Urothelium cell line (cell line): Measurements from ENCODE around the gene INPP4A.

Source experiments
- DNase-seq: peaks from one replicate; pipeline ENCODE4 v3.0.0; 2011; ENCODE audit warnings: low spot score, mixed read lengths
- FAIRE-seq: peaks from 2 replicates; lab custom pipeline; 2011; peaks lifted over from hg19 to GRCh38; lab: Jason Lieb, UNC

The INPP4A gene

GRCh38 chr2:98473995-98474780 is 29.5 kb downstream of the INPP4A start:
- DNase-seq (no peak), FAIRE-seq (no peak)

DNA sequence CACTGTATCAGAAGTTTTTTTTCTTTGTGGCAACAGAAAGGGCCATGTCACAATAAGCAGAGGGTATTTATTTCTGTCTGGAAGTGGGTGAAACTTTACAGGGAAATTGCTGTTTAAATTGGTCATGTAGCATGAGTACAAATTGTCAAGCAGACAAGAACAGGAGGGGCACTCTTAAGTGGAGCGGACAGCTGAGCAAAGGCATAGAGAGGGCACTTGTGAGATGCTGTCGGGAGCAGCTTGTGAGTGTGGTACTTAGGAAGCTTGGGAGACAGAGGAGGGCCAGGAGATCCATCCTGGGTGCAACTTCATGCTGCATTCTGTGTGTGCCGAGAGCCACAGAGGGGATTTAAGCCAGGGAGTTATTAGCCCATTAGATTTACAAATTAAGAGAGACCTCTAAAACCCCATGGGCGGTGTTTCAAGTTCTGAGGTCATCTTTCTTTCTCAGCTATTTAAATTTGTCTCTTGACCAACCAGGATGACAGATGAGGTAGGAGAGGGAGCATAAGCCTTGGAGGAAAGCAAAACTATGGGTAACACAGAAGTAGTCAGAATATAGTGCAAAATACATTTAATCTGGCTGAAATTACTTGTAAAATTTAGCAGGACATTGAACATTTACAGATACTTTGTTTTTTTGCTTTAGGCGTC is 30.4 kb downstream of the INPP4A start:
- DNase-seq (no peak), FAIRE-seq (no peak)

- FAIRE-seq: no peak
- no peak for DNase-seq
These were observed 31.7 kb downstream of the INPP4A start for GRCh38 chr2:98476192-98476868.

- no peak for DNase-seq
- FAIRE-seq: no peak
These were observed 32.4 kb downstream of the INPP4A start for GRCh38 chr2:98477036-98477435.

- FAIRE-seq (no peak), DNase-seq (no peak)
These were observed 32.8 kb downstream of the INPP4A start for GRCh38 chr2:98477506-98477905.

GRCh38 chr2:98478088-98478551 is 33.5 kb downstream of the INPP4A start:
- FAIRE-seq (no peak), DNase-seq (no peak)

GRCh38 chr2:98478907-98479306 is 34.2 kb downstream of the INPP4A start:
- DNase-seq (no peak), FAIRE-seq (no peak)

- no peak for FAIRE-seq
- DNase-seq: no peak
These were observed 34.7 kb downstream of the INPP4A start for GRCh38 chr2:98479371-98479770.

GRCh38 chr2:98479959-98480524 is 35.4 kb downstream of the INPP4A start:
- DNase-seq: peak; percentile 53
- no peak for FAIRE-seq

- DNase-seq: no peak
- FAIRE-seq: no peak
These were observed 35.9 kb downstream of the INPP4A start for GRCh38 chr2:98480598-98480997.

GRCh38 chr2:98482362-98482761 is 37.7 kb downstream of the INPP4A start:
- DNase-seq (no peak), FAIRE-seq (no peak)

DNA sequence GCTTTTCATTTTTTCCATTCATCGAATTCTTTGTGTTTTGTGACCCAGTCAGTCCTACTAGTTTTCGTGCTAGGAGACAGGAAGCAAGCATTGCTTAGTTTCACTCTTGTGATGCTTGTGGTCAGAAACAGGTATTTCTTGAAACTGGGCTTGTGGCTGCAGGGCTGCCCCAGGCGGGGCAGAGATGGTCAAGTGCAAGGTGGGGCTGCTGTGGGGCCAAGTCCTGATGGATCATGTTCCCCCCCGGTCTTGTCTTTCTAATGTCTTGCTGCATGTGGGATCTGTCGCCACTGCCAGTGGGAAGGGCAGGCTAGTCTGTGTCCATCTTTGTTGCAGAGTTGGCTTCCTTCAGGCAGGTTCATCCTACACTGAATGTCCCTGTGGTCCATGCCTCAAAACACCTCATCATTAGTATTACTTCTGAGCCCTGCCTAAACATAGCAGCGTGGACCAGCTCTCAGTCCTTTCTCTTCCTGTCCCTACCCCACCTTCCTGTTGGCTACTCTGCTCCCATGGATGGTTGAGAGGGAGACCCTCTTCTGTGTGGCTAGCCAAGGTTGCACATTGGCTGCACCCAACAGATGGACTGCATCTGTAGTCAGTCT is 38.7 kb downstream of the INPP4A start:
- DNase-seq (no peak), FAIRE-seq (no peak)

DNA sequence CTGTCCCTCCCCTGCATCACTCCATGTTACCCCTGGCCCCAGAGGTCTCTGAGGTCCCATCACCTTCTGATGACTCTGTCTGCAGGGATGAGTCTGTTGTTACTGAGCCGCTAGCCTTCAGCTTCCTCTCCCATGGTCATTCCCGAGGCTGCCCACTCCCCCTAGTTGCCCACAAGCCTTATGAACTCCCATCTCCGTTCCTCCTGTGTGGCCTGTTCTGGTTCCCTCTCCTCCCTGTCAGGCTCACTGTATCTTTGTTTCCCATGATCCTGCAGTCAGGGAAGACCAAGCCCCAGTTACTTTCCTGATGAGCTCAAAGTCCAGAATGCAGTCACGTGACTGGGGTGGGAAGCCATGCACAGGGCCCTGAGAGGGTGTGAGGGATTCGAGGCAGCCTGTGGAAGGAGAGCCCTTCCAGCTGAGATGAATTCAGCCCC is 39.5 kb downstream of the INPP4A start:
- DNase-seq (no peak), FAIRE-seq (no peak)

DNA sequence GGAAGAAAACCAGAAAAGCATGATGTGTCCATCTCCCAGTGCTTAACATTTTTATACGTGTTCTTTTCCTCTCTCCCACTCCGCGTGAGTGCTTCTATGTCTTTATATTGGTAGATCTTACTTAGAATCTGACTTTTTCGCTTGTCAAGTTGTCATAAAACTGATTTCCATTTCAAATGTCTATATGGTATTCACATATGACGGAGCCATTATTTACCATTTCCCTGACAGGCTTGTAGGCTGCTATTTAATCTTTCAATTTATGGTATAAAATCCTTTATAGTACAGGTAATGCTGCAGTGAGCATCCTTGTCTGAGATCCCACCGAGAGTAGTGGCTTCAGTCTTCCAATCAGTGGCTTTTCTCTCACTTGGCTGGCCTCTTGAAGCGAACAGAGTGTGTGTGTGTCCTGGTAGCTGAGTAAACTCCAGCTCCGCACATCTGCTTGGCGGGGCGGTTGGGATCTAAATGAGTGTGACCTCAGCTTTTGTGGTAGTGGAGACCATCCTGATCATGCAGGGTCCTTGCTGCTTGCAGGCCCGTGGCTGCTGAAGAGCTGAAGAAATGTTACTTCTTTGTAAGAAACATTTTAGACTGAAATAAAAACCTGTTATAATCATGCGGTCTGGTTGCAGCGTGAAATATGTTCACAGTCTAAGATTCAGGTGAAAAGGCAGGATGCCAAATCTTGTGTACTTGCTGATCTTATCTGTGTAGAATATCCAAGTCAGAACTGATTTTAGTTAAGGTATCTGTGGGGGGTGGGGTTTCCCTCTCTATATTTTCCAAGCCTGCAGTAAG is 40.2 kb downstream of the INPP4A start:
- FAIRE-seq (no peak), DNase-seq (no peak)

DNA sequence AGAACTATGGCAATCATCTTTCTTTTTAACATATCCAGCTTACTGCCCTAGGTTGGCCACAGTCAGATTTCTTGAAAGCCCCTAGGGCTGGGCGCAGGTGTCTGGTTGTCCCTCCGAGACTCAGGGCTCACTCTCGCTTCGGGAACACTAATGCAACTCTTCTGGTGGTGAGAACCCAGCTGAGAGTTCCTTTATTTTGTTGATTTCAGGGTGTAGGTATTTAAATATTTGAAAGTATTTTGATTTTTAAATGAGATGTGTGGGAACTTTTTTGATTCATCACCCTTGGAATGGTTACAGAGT is 40.7 kb downstream of the INPP4A start:
- DNase-seq (no peak), FAIRE-seq (no peak)

DNA sequence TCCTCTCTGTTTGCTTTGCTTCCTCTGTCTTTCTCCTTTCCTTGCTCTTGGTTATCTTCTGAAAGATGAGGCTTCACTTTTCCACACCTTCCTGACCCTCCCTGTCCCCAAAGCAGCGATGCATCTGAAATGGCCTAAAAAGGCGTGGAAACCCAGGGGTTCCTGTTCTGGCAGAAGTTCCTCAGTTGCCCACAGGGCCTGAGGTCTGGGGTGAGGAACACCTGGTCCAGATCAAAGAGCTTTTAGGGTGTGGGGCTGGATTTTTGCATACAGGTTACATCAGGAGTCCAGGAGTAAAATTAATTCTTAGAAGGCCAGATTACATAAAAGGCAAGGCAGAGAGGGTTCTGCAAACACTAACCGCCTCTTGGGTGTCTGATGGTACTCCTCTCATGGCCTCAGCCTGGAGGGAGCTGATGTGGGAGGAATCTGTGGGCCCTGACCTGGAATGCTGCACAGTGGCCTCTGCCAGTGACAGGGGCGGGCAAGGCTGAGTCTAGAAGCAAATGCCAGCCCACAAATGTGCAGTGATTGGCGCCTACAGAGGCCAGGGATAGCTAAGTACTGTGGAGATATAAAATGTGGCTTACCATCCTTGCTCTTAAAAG is 41.8 kb downstream of the INPP4A start:
- no peak for DNase-seq
- no peak for FAIRE-seq

- no peak for DNase-seq
- FAIRE-seq: no peak
These were observed 42.6 kb downstream of the INPP4A start for GRCh38 chr2:98487101-98487805.

GRCh38 chr2:98487806-98488189 is 43.1 kb downstream of the INPP4A start:
- no peak for FAIRE-seq
- no peak for DNase-seq

- FAIRE-seq (no peak), DNase-seq (no peak)
These were observed 43.6 kb downstream of the INPP4A start for GRCh38 chr2:98488252-98488651.
